ENCODE results near the gene DSG3. TPM values are rescaled to one million over a fixed set of nuclear protein-coding genes. Genes with fewer than 3 reads are reported as not detected.

The DSG3 gene
- under 0.01 TPM in 1 of 2 replicates, not detected in the other for total RNA-seq

- no peak for DNase-seq (ENCODE audit: low read depth in 2 of 2)
Observed at GRCh38 chr18:31447530-31448191, at the start of gene DSG3. DSG3 (plus strand) TSS chr18:31447741; CDS start chr18:31447878, 137 bp downstream.

- DNase-seq (ENCODE audit: low read depth in 2 of 2) = no peak
Observed at GRCh38 chr18:31398191-31398590, 49.4 kb upstream of the DSG3 start.

GRCh38 chr18:31399306-31400032 is 48.1 kb upstream of the DSG3 start:
- DNase-seq (ENCODE audit: low read depth in 2 of 2) = peak in 1 of 2 donors; percentile 5

- no peak for DNase-seq (ENCODE audit: low read depth in 2 of 2)
Observed at GRCh38 chr18:31401156-31402025, 46.1 kb upstream of the DSG3 start.

- DNase-seq (ENCODE audit: low read depth in 2 of 2) = no peak
Observed at GRCh38 chr18:31402026-31402373, 45.5 kb upstream of the DSG3 start.

GRCh38 chr18:31403409-31403808 is 44.1 kb upstream of the DSG3 start:
- no peak for DNase-seq (ENCODE audit: low read depth in 2 of 2)

GRCh38 chr18:31407649-31408048 is 39.9 kb upstream of the DSG3 start:
- DNase-seq (ENCODE audit: low read depth in 2 of 2) = no peak

GRCh38 chr18:31409276-31409675 is 38.3 kb upstream of the DSG3 start:
- DNase-seq (ENCODE audit: low read depth in 2 of 2) = no peak

- DNase-seq (ENCODE audit: low read depth in 2 of 2) = no peak
Observed at GRCh38 chr18:31410716-31411483, 36.6 kb upstream of the DSG3 start.

GRCh38 chr18:31413137-31413536 is 34.4 kb upstream of the DSG3 start:
- DNase-seq (ENCODE audit: low read depth in 2 of 2) = no peak

- no peak for DNase-seq (ENCODE audit: low read depth in 2 of 2)
Observed at GRCh38 chr18:31417850-31418249, 29.7 kb upstream of the DSG3 start.

- DNase-seq (ENCODE audit: low read depth in 2 of 2) = no peak
Observed at GRCh38 chr18:31419457-31419932, 28.0 kb upstream of the DSG3 start.

GRCh38 chr18:31420032-31420431 is 27.5 kb upstream of the DSG3 start:
- DNase-seq (ENCODE audit: low read depth in 2 of 2) = no peak

GRCh38 chr18:31420524-31420923 is 27.0 kb upstream of the DSG3 start:
- no peak for DNase-seq (ENCODE audit: low read depth in 2 of 2)

GRCh38 chr18:31424383-31424988 is 23.1 kb upstream of the DSG3 start:
- DNase-seq (ENCODE audit: low read depth in 2 of 2) = peak in 1 of 2 donors; percentile 4

GRCh38 chr18:31426021-31426420 is 21.5 kb upstream of the DSG3 start:
- no peak for DNase-seq (ENCODE audit: low read depth in 2 of 2)

- DNase-seq (ENCODE audit: low read depth in 2 of 2) = no peak
Observed at GRCh38 chr18:31426871-31427406, 20.6 kb upstream of the DSG3 start.

GRCh38 chr18:31428211-31428610 is 19.3 kb upstream of the DSG3 start:
- no peak for DNase-seq (ENCODE audit: low read depth in 2 of 2)

- no peak for DNase-seq (ENCODE audit: low read depth in 2 of 2)
Observed at GRCh38 chr18:31429623-31430022, 17.9 kb upstream of the DSG3 start.

- no peak for DNase-seq (ENCODE audit: low read depth in 2 of 2)
Observed at GRCh38 chr18:31430072-31430471, 17.5 kb upstream of the DSG3 start.

- DNase-seq (ENCODE audit: low read depth in 2 of 2) = no peak
Observed at GRCh38 chr18:31430554-31430953, 17.0 kb upstream of the DSG3 start.
